Activated CD4-positive, alpha-beta memory T cell treated with anti-CD3 and anti-CD28 coated beads, Interleukin-2, amount 10 ng/mL, durations not matched to agents 7 days and 5 days (primary cell): ENCODE results near the gene GALNT13. TPM values are rescaled to one million over a fixed set of nuclear protein-coding genes. Genes with fewer than 3 reads are reported as not detected.

Source experiments
- CTCF ChIA-PET: fragments of 350-600 bp; sonication (Branson Sonifier 250); formaldehyde crosslinking; loops from one replicate; lab custom pipeline; 2021; ENCODE audit warnings: antibody characterized with exemption, inconsistent platforms; lab: Charles Lee
- POLR2A ChIA-PET: fragments of 350-600 bp; sonication (Branson Sonifier 250); formaldehyde crosslinking; loops from one replicate; lab custom pipeline; 2021; ENCODE audit warnings: antibody characterized with exemption; lab: Charles Lee
- DNase-seq: peaks from one replicate; pipeline ENCODE4 v3.0.0-alpha.2; 2020
- H3K27ac Mint-ChIP-seq: one replicate; pipeline ENCODE4 v1.8.0; 2021; ENCODE audit warnings: mild to moderate bottlenecking, mixed read lengths
- H3K27me3 Mint-ChIP-seq: one replicate; pipeline ENCODE4 v1.8.0; 2021; ENCODE audit warnings: mixed read lengths
- H3K36me3 Mint-ChIP-seq: one replicate; pipeline ENCODE4 v1.8.0; 2021; ENCODE audit warnings: low read depth, mixed read lengths
- H3K4me1 Mint-ChIP-seq: one replicate; pipeline ENCODE4 v1.8.0; 2021; ENCODE audit warnings: mixed read lengths
- H3K4me3 Mint-ChIP-seq: one replicate; pipeline ENCODE4 v1.8.0; 2021; ENCODE audit warnings: mild to moderate bottlenecking, mixed read lengths
- H3K9me3 Mint-ChIP-seq: one replicate; pipeline ENCODE4 v1.8.0; 2021; ENCODE audit warnings: mixed read lengths
- total RNA-seq, 2 experiments: library from RNA; stranded (reverse); gene quantifications; one replicate each; pipeline ENCODE4 v1.2.3, GENCODE V29; 2021

The GALNT13 gene
- total RNA-seq, 2 experiments from 2014 or later: not detected

GRCh38 chr2:154226931-154227330 is 355.2 kb downstream of the GALNT13 start:
- Mint-ChIP-seq H3K4me3 (no peak overlapping the region), H3K4me1 (no peaks in the 10 kb centered on the region), H3K9me3 (peaks cover 5% of the 10 kb centered on the region), H3K36me3 (no peaks in the 10 kb centered on the region), H3K27me3 (no peaks in the 10 kb centered on the region), H3K27ac (no peak overlapping the region)
- POLR2A ChIA-PET: no interaction called here
- DNase-seq: no peak
- CTCF ChIA-PET: no interaction called here

GRCh38 chr2:154228566-154229280 is 357.0 kb downstream of the GALNT13 start:
- ChIA-PET POLR2A (no interaction called here), CTCF (no interaction called here)
- peaks cover 5% of the 10 kb centered on the region for H3K9me3 Mint-ChIP-seq
- no peak for DNase-seq
- H3K27me3 Mint-ChIP-seq: no peaks in the 10 kb centered on the region
- H3K36me3 Mint-ChIP-seq: no peaks in the 10 kb centered on the region
- H3K27ac Mint-ChIP-seq: no peak overlapping the region
- no peaks in the 10 kb centered on the region for H3K4me1 Mint-ChIP-seq
- H3K4me3 Mint-ChIP-seq: no peak overlapping the region

- H3K9me3 Mint-ChIP-seq: peaks cover 5% of the 10 kb centered on the region
- H3K27me3 Mint-ChIP-seq: no peaks in the 10 kb centered on the region
- ChIA-PET CTCF (no interaction called here), POLR2A (no interaction called here)
- H3K4me3 Mint-ChIP-seq: no peak overlapping the region
- no peak for DNase-seq
- H3K36me3 Mint-ChIP-seq: no peaks in the 10 kb centered on the region
- no peak overlapping the region for H3K27ac Mint-ChIP-seq
- H3K4me1 Mint-ChIP-seq: no peaks in the 10 kb centered on the region
Measured at GRCh38 chr2:154229966-154230365, 358.2 kb downstream of the GALNT13 start.

- ChIA-PET POLR2A (no interaction called here), CTCF (no interaction called here)
- DNase-seq: no peak
- Mint-ChIP-seq H3K27me3 (no peaks in the 10 kb centered on the region), H3K9me3 (peaks cover 3% of the 10 kb centered on the region), H3K4me3 (no peak overlapping the region), H3K27ac (no peak overlapping the region), H3K36me3 (no peaks in the 10 kb centered on the region), H3K4me1 (no peaks in the 10 kb centered on the region)
Measured at GRCh38 chr2:154231021-154231420, 359.3 kb downstream of the GALNT13 start.

GRCh38 chr2:154233231-154233630 is 361.5 kb downstream of the GALNT13 start:
- CTCF ChIA-PET: no interaction called here
- POLR2A ChIA-PET: no interaction called here
- no peaks in the 10 kb centered on the region for H3K4me1 Mint-ChIP-seq
- H3K27me3 Mint-ChIP-seq: no peaks in the 10 kb centered on the region
- no peak overlapping the region for H3K27ac Mint-ChIP-seq
- DNase-seq: no peak
- no peaks in the 10 kb centered on the region for H3K9me3 Mint-ChIP-seq
- H3K36me3 Mint-ChIP-seq: no peaks in the 10 kb centered on the region
- no peak overlapping the region for H3K4me3 Mint-ChIP-seq

- Mint-ChIP-seq H3K27me3 (no peaks in the 10 kb centered on the region), H3K4me3 (no peak overlapping the region), H3K9me3 (no peaks in the 10 kb centered on the region), H3K27ac (no peak overlapping the region), H3K4me1 (no peaks in the 10 kb centered on the region), H3K36me3 (no peaks in the 10 kb centered on the region)
- ChIA-PET CTCF (no interaction called here), POLR2A (no interaction called here)
- no peak for DNase-seq
Measured at GRCh38 chr2:154238252-154238651, 366.5 kb downstream of the GALNT13 start.

- Mint-ChIP-seq H3K4me3 (no peak overlapping the region), H3K36me3 (no peaks in the 10 kb centered on the region), H3K27ac (no peak overlapping the region), H3K9me3 (no peaks in the 10 kb centered on the region), H3K4me1 (no peaks in the 10 kb centered on the region), H3K27me3 (no peaks in the 10 kb centered on the region)
- POLR2A ChIA-PET: no interaction called here
- CTCF ChIA-PET: no interaction called here
- DNase-seq: no peak
Measured at GRCh38 chr2:154240316-154240715, 368.6 kb downstream of the GALNT13 start.

GRCh38 chr2:154240921-154241379 is 369.2 kb downstream of the GALNT13 start:
- Mint-ChIP-seq H3K9me3 (no peaks in the 10 kb centered on the region), H3K27me3 (no peaks in the 10 kb centered on the region), H3K27ac (no peak overlapping the region), H3K4me3 (no peak overlapping the region), H3K36me3 (no peaks in the 10 kb centered on the region), H3K4me1 (no peaks in the 10 kb centered on the region)
- POLR2A ChIA-PET: no interaction called here
- DNase-seq: no peak
- CTCF ChIA-PET: no interaction called here

- no peak for DNase-seq
- Mint-ChIP-seq H3K27ac (no peak overlapping the region), H3K9me3 (no peaks in the 10 kb centered on the region), H3K4me1 (no peaks in the 10 kb centered on the region), H3K36me3 (no peaks in the 10 kb centered on the region), H3K4me3 (no peak overlapping the region), H3K27me3 (no peaks in the 10 kb centered on the region)
- ChIA-PET CTCF (no interaction called here), POLR2A (no interaction called here)
Measured at GRCh38 chr2:154242687-154243086, 371.0 kb downstream of the GALNT13 start.

GRCh38 chr2:154243685-154244084 is 372.0 kb downstream of the GALNT13 start:
- DNase-seq: no peak
- Mint-ChIP-seq H3K27ac (no peak overlapping the region), H3K4me1 (no peaks in the 10 kb centered on the region), H3K27me3 (no peaks in the 10 kb centered on the region), H3K9me3 (no peaks in the 10 kb centered on the region), H3K4me3 (no peak overlapping the region), H3K36me3 (no peaks in the 10 kb centered on the region)
- POLR2A ChIA-PET: no interaction called here
- CTCF ChIA-PET: no interaction called here

- H3K4me3 Mint-ChIP-seq: no peak overlapping the region
- CTCF ChIA-PET: no interaction called here
- POLR2A ChIA-PET: no interaction called here
- H3K9me3 Mint-ChIP-seq: no peaks in the 10 kb centered on the region
- no peaks in the 10 kb centered on the region for H3K36me3 Mint-ChIP-seq
- H3K27me3 Mint-ChIP-seq: no peaks in the 10 kb centered on the region
- no peaks in the 10 kb centered on the region for H3K4me1 Mint-ChIP-seq
- no peak for DNase-seq
- H3K27ac Mint-ChIP-seq: no peak overlapping the region
Measured at GRCh38 chr2:154244932-154245331, 373.2 kb downstream of the GALNT13 start.

GRCh38 chr2:154247503-154247902 is 375.8 kb downstream of the GALNT13 start:
- no peak for DNase-seq
- no peaks in the 10 kb centered on the region for H3K4me1 Mint-ChIP-seq
- H3K4me3 Mint-ChIP-seq: no peak overlapping the region
- CTCF ChIA-PET: no interaction called here
- no peaks in the 10 kb centered on the region for H3K36me3 Mint-ChIP-seq
- H3K27me3 Mint-ChIP-seq: no peaks in the 10 kb centered on the region
- no peak overlapping the region for H3K27ac Mint-ChIP-seq
- no peaks in the 10 kb centered on the region for H3K9me3 Mint-ChIP-seq
- POLR2A ChIA-PET: no interaction called here

GRCh38 chr2:154256136-154256535 is 384.4 kb downstream of the GALNT13 start:
- POLR2A ChIA-PET: no interaction called here
- DNase-seq: no peak
- no peak overlapping the region for H3K4me3 Mint-ChIP-seq
- H3K9me3 Mint-ChIP-seq: peaks cover 5% of the 10 kb centered on the region
- no peaks in the 10 kb centered on the region for H3K27me3 Mint-ChIP-seq
- H3K27ac Mint-ChIP-seq: no peak overlapping the region
- no peaks in the 10 kb centered on the region for H3K4me1 Mint-ChIP-seq
- H3K36me3 Mint-ChIP-seq: no peaks in the 10 kb centered on the region
- CTCF ChIA-PET: no interaction called here

GRCh38 chr2:154259030-154259429 is 387.3 kb downstream of the GALNT13 start:
- Mint-ChIP-seq H3K9me3 (peaks cover 9% of the 10 kb centered on the region), H3K4me3 (no peak overlapping the region), H3K36me3 (no peaks in the 10 kb centered on the region), H3K27me3 (no peaks in the 10 kb centered on the region), H3K27ac (no peak overlapping the region), H3K4me1 (no peaks in the 10 kb centered on the region)
- no peak for DNase-seq
- CTCF ChIA-PET: no interaction called here
- POLR2A ChIA-PET: no interaction called here
